Peyer's patch (tissue), 4 donors: Measurements from ENCODE around the gene RAPGEF3.

Source experiments
- CTCF ChIP-seq, 6 experiments: fragments of 450-650 bp in 4 of 6; fragments of 200-600 bp in 2 of 6; sonication (generic) in 1 of 6; IDR thresholded peaks; one replicate each; pipeline ENCODE4 v1.5.1; 2017 to 2019; ENCODE audit warnings: antibody characterized with exemption in 6 of 6, mild to moderate bottlenecking in 3 of 6, moderate library complexity in 1 of 6
- POLR2A ChIP-seq, 2 donors: fragments of 450-650 bp; IDR thresholded peaks; one replicate each; pipeline ENCODE4 v1.5.1; 2017; ENCODE audit warnings: antibody characterized with exemption in 2 of 2, mild to moderate bottlenecking in 2 of 2, moderate library complexity in 2 of 2

DNA sequence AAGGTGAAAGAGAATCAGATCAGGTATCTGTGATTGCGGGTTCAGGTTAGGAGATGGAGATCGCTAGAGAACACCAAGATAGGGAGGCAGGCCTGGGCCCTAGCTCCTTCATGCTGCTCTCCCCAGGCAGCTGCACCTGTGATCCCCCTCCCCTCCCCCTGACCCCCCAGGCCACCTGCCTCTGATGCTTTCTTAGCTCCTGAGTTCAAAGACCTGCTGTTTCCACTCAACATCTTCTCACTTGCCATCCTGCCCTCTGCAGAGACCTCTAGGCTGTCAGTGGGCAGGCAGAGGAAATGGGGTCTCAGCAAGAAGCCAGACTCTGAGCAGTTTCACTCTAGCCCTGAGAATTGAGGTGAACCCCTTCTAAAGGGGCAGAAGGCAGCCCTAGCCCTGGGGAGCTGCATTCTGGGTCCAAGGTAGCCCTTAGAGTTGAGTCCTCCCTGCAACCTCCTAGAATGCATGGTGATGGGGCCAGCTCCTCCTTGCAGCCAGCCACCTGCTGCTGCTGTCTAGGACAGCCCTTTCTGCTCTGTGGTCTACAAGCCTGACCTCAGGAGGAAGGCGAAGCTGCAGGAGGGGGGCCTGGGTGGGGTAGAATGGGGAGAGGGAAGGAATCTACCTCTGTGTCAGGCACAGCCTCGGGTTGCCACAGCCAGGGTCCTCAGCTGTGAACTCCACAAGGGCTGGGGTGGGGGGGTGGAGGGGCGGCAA lies 8.0 kb upstream of the RAPGEF3 start:
- TF ChIP-seq CTCF (IDR thresholded peaks at IDR 0.05) (no peak), POLR2A (IDR thresholded peaks at IDR 0.05) (no peak)
